Heart left ventricle (tissue), 13 donors: ENCODE data around the gene MSANTD1.

Source experiments
- CTCF ChIP-seq, 12 donors: fragments of 200-600 bp; sonication (generic) in 4 of 12; IDR thresholded peaks; one replicate each; pipeline versions ENCODE4 v1.5.0 to v1.8.0; 2018 to 2022; ENCODE audit warnings: antibody characterized with exemption in 12 of 12, mild to moderate bottlenecking in 5 of 12
- POLR2A ChIP-seq, 2 donors: fragments of 450-650 bp; IDR thresholded peaks; one replicate each; pipeline ENCODE4 v1.6.1; 2017; ENCODE audit warnings: antibody characterized with exemption in 2 of 2, mild to moderate bottlenecking in 2 of 2, moderate library complexity in 2 of 2
- donor health status: ischemic (EF 13 %, LVEDD 7.1; RV severe dilation, severe dysfunction).
- donor health status: DM: no; HTN: yes; CAD: no.
- donor health status: DM: no; HTN: no; CAD: no.
- donor health status: ischemic (EF 25% LVEDD 6.9; RV normal size, moderate dysfunction).
- donor health status: ischemic (EF 25% LVEDD 5.7; RV mildly dilated, moderate dysfunction).
- donor health status: ischemic (EF 35%, LVEDD 5.7; RV mildly dilated, moderate dysfunction).
- donor health status: nonischemic (EF 11% LVEDD 7.7; RV severe dilation, severe dysfunction).
- donor health status: DM: yes; HTN: yes; CAD: no.
- donor health status: PGD.
- donor health status: ischemic (EF 29% LVEDD 5.4; RV normal size, mild dysfunction).
- donor health status: nonischemic (EF 23%, LVEDD 6.1; RV moderate dilation, normal function).

- TF ChIP-seq CTCF (IDR thresholded peaks at IDR 0.05) = no peak
- no peak for TF ChIP-seq POLR2A (IDR thresholded peaks at IDR 0.05)
Measured at GRCh38 chr4:3251691-3252479, 2.9 kb downstream of the MSANTD1 start.
